ENCODE measurements around the gene FSIP1. TPM values are rescaled to one million over a fixed set of nuclear protein-coding genes. Genes with fewer than 3 reads are reported as not detected.

FSIP1 gene
- total RNA-seq, 8 experiments from 2014 or later = 0.77 to 10.0 (median 3.5) TPM

GRCh38 chr15:39804026-39804425, 21.4 kb upstream of the FSIP1 start:
- Histone ChIP-seq H3K27ac (no peak overlapping the region), H3K4me3 (no peak overlapping the region), H3K4me1 (replicated peaks in 1 of 2) (peaks cover 11% of the 10 kb centered on the region in 2 donors)
- peak; percentile 80 to 96 (median 94) for ATAC-seq (replicated peaks in 6 of 8)
- in situ Hi-C loops (cut with MboI; ENCODE audit: low pct_unique_long_range_greater_than_20kb in 2 of 9, low sequenced_read_pairs in 9 of 9, unreplicated experiment in 9 of 9) = loop anchor here in 2 of 9 experiments (5.0 to 25.0 kb wide), 3 partner anchors 73 to 208 kb away; partner anchors contain the start of gene GPR176 (in 1 of the 2)
- 40 to 100% (median 77%) methylated on average over 1 to 2 of the region's 2 CpGs; no CpG with 5 or more reads in 2 of the 10 experiments for whole genome bisulfite sequencing, 10 experiments

GRCh38 chr15:39803016-39803415, 20.4 kb upstream of the FSIP1 start:
- in situ Hi-C loops (cut with MboI; ENCODE audit: low pct_unique_long_range_greater_than_20kb in 2 of 9, low sequenced_read_pairs in 9 of 9, unreplicated experiment in 9 of 9) = loop anchor here in 2 of 9 experiments (5.0 to 25.0 kb wide), 3 partner anchors 74 to 209 kb away; partner anchors contain the start of gene GPR176 (in 1 of the 2)
- 71 to 100% (median 96%) methylated on average over 1 to 2 of the region's 4 CpGs; no CpG with 5 or more reads in 2 of the 10 experiments for WGBS, 10 experiments
- Histone ChIP-seq H3K4me3 (no peak overlapping the region), H3K27ac (peak overlapping the region in 1 of 2 donors; percentile 64), H3K4me1 (replicated peaks in 1 of 2) (peaks cover 11% of the 10 kb centered on the region in 2 donors)
- ATAC-seq (replicated peaks in 6 of 8) = no peak

- 85 to 100% (median 100%) methylated on average over 1 to 17 of the region's 19 CpGs; no CpG with 5 or more reads in 3 of the 10 experiments for WGBS, 10 experiments
- in situ Hi-C loops (cut with MboI; ENCODE audit: low pct_unique_long_range_greater_than_20kb in 2 of 9, low sequenced_read_pairs in 9 of 9, unreplicated experiment in 9 of 9) = loop anchor here in 2 of 9 experiments (5.0 to 25.0 kb wide), 3 partner anchors 76 to 211 kb away; partner anchors contain the start of gene GPR176 (in 1 of the 2)
- peak in 3 of 8 experiments; percentile 29 to 68 (median 61) for ATAC-seq (replicated peaks in 6 of 8)
- no peak overlapping the region for H3K4me3 ChIP-seq
- H3K4me1 ChIP-seq (replicated peaks in 1 of 2) = peaks cover 11% of the 10 kb centered on the region in 2 donors
- no peak overlapping the region for H3K27ac ChIP-seq
Observed at GRCh38 chr15:39801641-39802309, 19.1 kb upstream of the FSIP1 start.

DNA sequence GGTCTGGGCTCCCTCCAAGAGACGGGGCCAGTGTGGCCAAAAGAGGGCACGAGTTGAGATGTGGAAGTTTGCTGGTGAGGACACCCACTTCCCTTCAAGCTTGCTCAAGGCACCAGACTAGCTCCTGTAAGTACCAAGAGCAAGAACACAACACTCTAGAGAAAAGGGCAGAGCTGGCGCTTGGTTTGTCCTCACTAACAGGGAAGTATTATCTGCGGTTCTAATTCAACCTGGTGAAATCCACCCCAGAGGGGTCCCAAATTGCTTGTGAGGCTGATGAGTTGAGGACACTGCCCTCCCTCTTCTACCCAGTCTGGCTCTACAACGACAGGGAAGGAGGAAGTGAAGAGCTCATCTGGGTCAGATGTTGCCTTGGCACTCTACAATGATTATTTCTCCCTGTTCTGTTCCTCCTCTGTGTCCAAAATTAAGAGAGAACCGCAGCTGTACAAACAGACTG, 16.9 kb upstream of the FSIP1 start:
- WGBS, 10 experiments = 58 to 100% (median 82%) methylated on average over 1 to 5 of the region's 6 CpGs; no CpG with 5 or more reads in 1 of the 10 experiments
- in situ Hi-C loops (cut with MboI; ENCODE audit: low pct_unique_long_range_greater_than_20kb in 2 of 9, low sequenced_read_pairs in 9 of 9, unreplicated experiment in 9 of 9) = loop anchor here in 5 of 9 experiments (5.0 to 25.0 kb wide), 4 partner anchors 78 to 213 kb away; partner anchors contain the start of gene GPR176 (in 2 of the 5)
- no peak for ATAC-seq (replicated peaks in 6 of 8)
- H3K27ac ChIP-seq = no peak overlapping the region
- H3K4me1 ChIP-seq (replicated peaks in 1 of 2) = peaks cover 11 to 14% of the 10 kb centered on the region in 2 donors
- no peak overlapping the region for H3K4me3 ChIP-seq

- Histone ChIP-seq H3K4me1 (replicated peaks in 1 of 2) (peaks cover 2 to 4% of the 10 kb centered on the region in 2 donors), H3K4me3 (no peak overlapping the region), H3K27ac (no peak overlapping the region)
- in situ Hi-C loops (cut with MboI; ENCODE audit: low pct_unique_long_range_greater_than_20kb in 2 of 9, low sequenced_read_pairs in 9 of 9, unreplicated experiment in 9 of 9) = loop anchor here in 3 of 9 experiments (25.0 kb wide), 2 partner anchors 114 to 164 kb away; partner anchors contain the start of gene GPR176 (in 1 of the 3)
- ATAC-seq (replicated peaks in 6 of 8) = no peak
- 70 to 100% (median 92%) methylated on average over 1 to 5 of the region's 6 CpGs; no CpG with 5 or more reads in 1 of the 10 experiments for WGBS, 10 experiments
Observed at GRCh38 chr15:39798382-39798781, 15.7 kb upstream of the FSIP1 start.

- WGBS, 10 experiments = 53 to 100% (median 83%) methylated on average over 2 to 6 of the region's 6 CpGs
- Histone ChIP-seq H3K27ac (no peak overlapping the region), H3K4me3 (no peak overlapping the region), H3K4me1 (replicated peaks in 1 of 2) (peaks cover 0 to 2% of the 10 kb centered on the region in 2 donors)
- in situ Hi-C loops (cut with MboI; ENCODE audit: low pct_unique_long_range_greater_than_20kb in 2 of 9, low sequenced_read_pairs in 9 of 9, unreplicated experiment in 9 of 9) = loop anchor here in 3 of 9 experiments (25.0 kb wide), 2 partner anchors 115 to 165 kb away; partner anchors contain the start of gene GPR176 (in 1 of the 3)
- no peak for ATAC-seq (replicated peaks in 6 of 8)
Observed at GRCh38 chr15:39797407-39797806, 14.8 kb upstream of the FSIP1 start.

DNA sequence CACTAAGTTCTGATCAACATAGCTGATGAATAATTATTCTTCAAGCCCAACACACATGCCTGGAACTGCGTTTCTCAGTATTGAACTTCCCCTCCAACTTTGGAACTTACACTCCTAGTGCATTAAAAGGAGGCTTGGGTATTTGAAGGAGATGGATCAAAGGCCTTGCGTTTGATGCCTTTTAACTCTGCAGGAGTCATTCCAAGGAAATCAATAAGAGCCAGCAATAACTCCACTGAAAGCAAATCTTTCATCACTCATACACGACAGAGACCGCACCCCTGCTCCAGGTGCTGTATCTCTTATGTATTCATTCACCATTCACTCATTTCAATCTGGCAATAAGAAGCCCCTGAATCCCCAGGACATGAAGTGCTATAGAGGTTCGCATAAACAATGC, 14.0 kb upstream of the FSIP1 start:
- in situ Hi-C loops (cut with MboI; ENCODE audit: low pct_unique_long_range_greater_than_20kb in 2 of 9, low sequenced_read_pairs in 9 of 9, unreplicated experiment in 9 of 9) = loop anchor here in 3 of 9 experiments (25.0 kb wide), 2 partner anchors 116 to 166 kb away; partner anchors contain the start of gene GPR176 (in 1 of the 3)
- no peak for ATAC-seq (replicated peaks in 6 of 8)
- WGBS, 10 experiments = 17 to 100% (median 89%) methylated on average over 1 to 5 of the region's 5 CpGs
- H3K4me1 ChIP-seq (replicated peaks in 1 of 2) = peaks cover 0 to 2% of the 10 kb centered on the region in 2 donors
- no peak overlapping the region for H3K4me3 ChIP-seq
- H3K27ac ChIP-seq = no peak overlapping the region

- in situ Hi-C loops (cut with MboI; ENCODE audit: low pct_unique_long_range_greater_than_20kb in 2 of 9, low sequenced_read_pairs in 9 of 9, unreplicated experiment in 9 of 9) = loop anchor here in 3 of 9 experiments (25.0 kb wide), 2 partner anchors 117 to 167 kb away; partner anchors contain the start of gene GPR176 (in 1 of the 3)
- Histone ChIP-seq H3K27ac (no peak overlapping the region), H3K4me3 (no peak overlapping the region), H3K4me1 (replicated peaks in 1 of 2) (peaks cover 0 to 2% of the 10 kb centered on the region in 2 donors)
- 80 to 92% methylated on average over 1 to 2 of the region's 3 CpGs; no CpG with 5 or more reads in 8 of the 10 experiments for whole genome bisulfite sequencing, 10 experiments
- no peak for ATAC-seq (replicated peaks in 6 of 8)
Observed at GRCh38 chr15:39795486-39795885, 12.8 kb upstream of the FSIP1 start.

DNA sequence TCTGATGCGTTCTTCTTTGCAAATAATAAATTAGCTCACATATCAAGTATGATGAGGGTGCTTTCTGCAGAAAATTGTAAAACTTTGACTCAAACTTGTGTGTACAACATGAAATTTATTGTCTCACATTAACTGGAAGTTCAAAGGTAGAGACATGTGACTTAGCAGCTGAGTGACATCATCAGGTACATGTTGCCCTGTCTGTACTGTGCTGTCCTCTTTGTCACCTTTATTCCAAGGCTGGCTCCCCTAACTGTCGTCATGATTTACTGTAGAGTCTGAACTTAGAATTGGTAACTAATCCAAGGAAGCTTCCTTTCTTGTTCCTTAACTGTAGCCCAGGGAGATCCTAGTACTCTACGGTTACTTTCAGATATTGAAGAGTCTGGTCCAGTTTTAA, 12.3 kb upstream of the FSIP1 start:
- WGBS, 10 experiments = 78 to 100% (median 93%) methylated on average over 1 to 3 of the region's 3 CpGs
- H3K27ac ChIP-seq = no peak overlapping the region
- no peak overlapping the region for H3K4me3 ChIP-seq
- peaks cover under 1 to 2% of the 10 kb centered on the region in 2 donors for H3K4me1 ChIP-seq (replicated peaks in 1 of 2)
- in situ Hi-C loops (cut with MboI; ENCODE audit: low pct_unique_long_range_greater_than_20kb in 2 of 9, low sequenced_read_pairs in 9 of 9, unreplicated experiment in 9 of 9) = loop anchor here in 3 of 9 experiments (25.0 kb wide), 2 partner anchors 117 to 167 kb away; partner anchors contain the start of gene GPR176 (in 1 of the 3)
- ATAC-seq (replicated peaks in 6 of 8) = peak in 2 of 8 experiments; percentile 35 to 66

GRCh38 chr15:39793923-39794322, 11.3 kb upstream of the FSIP1 start:
- ATAC-seq (replicated peaks in 6 of 8) = no peak

DNA sequence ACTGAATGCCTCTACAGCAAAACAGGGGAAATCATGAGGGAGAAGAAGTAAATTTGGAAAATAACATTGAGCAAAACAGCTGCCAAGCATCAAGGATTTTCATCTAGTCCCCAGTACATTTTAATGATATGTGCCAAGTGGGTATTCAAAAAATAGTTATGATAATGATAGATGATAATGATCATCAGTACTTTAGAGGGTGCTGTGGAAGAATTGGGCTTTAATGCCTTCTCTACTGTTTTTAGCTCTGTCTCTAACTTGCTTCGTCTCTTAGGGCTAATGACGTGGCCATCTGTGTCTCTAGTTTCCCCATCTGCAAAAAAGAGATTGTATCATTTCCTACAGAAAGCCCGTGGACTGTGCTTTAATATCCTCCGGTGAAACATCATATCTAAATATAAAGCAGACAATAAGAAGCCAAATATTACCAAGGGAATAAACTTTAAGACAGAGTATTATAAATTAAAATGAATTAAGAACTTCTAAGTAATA, 10.2 kb upstream of the FSIP1 start:
- no peak for ATAC-seq (replicated peaks in 6 of 8)
- 21 to 100% (median 87%) methylated on average over 2 to 4 of the region's 4 CpGs for WGBS, 10 experiments
- Histone ChIP-seq H3K27ac (no peak overlapping the region), H3K4me1 (replicated peaks in 1 of 2) (peaks cover 2 to 19% of the 10 kb centered on the region in 2 donors), H3K4me3 (no peak overlapping the region)
- in situ Hi-C loops (cut with MboI; ENCODE audit: low pct_unique_long_range_greater_than_20kb in 2 of 9, low sequenced_read_pairs in 9 of 9, unreplicated experiment in 9 of 9) = loop anchor here in 3 of 9 experiments (25.0 kb wide), 2 partner anchors 119 to 169 kb away; partner anchors contain the start of gene GPR176 (in 1 of the 3)

More at GRCh38 chr15:39793923-39794322, 11.3 kb upstream of the FSIP1 start:
- no peak overlapping the region for H3K4me3 ChIP-seq
- WGBS, 10 experiments = 89 to 100% (median 92%) methylated on average over 2 to 4 of the region's 4 CpGs; no CpG with 5 or more reads in 2 of the 10 experiments
- in situ Hi-C loops (cut with MboI; ENCODE audit: low pct_unique_long_range_greater_than_20kb in 2 of 9, low sequenced_read_pairs in 9 of 9, unreplicated experiment in 9 of 9) = loop anchor here in 3 of 9 experiments (25.0 kb wide), 2 partner anchors 118 to 168 kb away; partner anchors contain the start of gene GPR176 (in 1 of the 3)
- H3K27ac ChIP-seq = no peak overlapping the region
- H3K4me1 ChIP-seq (replicated peaks in 1 of 2) = peaks cover 2 to 11% of the 10 kb centered on the region in 2 donors

- in situ Hi-C loops (cut with MboI; ENCODE audit: low pct_unique_long_range_greater_than_20kb in 2 of 9, low sequenced_read_pairs in 9 of 9, unreplicated experiment in 9 of 9) = loop anchor here in 3 of 9 experiments (25.0 kb wide), 2 partner anchors 120 to 170 kb away; partner anchors contain the start of gene GPR176 (in 1 of the 3)
- Histone ChIP-seq H3K27ac (no peak overlapping the region), H3K4me3 (no peak overlapping the region), H3K4me1 (replicated peaks in 1 of 2) (peaks cover 2 to 25% of the 10 kb centered on the region in 2 donors)
- ATAC-seq (replicated peaks in 6 of 8) = no peak
- WGBS, 10 experiments = 71 to 100% (median 93%) methylated on average over 1 to 5 of the region's 5 CpGs
Observed at GRCh38 chr15:39792025-39792843, 9.6 kb upstream of the FSIP1 start.

Data from motor neuron (in vitro differentiated cells).